Loucy (cell line): Measurements from ENCODE around the gene PHF21B.

Experiments used
- H2AFZ ChIP-seq: fragments of 200-600 bp; sonication (generic); 2 replicates; pipeline ENCODE4 v1.6.0; 2016; ENCODE audit warnings: antibody characterized with exemption, mild to moderate bottlenecking, low read length, moderate library complexity
- H3F3A ChIP-seq: fragments of 200-600 bp; 2 replicates; pipeline ENCODE4 v1.6.0; 2016; ENCODE audit warnings: antibody characterized with exemption, low read depth, mild to moderate bottlenecking
- H3K27me3 ChIP-seq: fragments of 200-600 bp; sonication (generic); 2 replicates; pipeline ENCODE4 v1.6.1; 2014; ENCODE audit warnings: low read length, mild to moderate bottlenecking; ENCODE audit not compliant: insufficient read depth, poor library complexity, severe bottlenecking
- H3K36me3 ChIP-seq: fragments of 200-600 bp; sonication (generic); 2 replicates; pipeline ENCODE4 v1.6.1; 2016; ENCODE audit warnings: low read length; ENCODE audit not compliant: insufficient read depth
- H3K4me1 ChIP-seq: fragments of 200-600 bp; sonication (generic); 2 replicates; pipeline ENCODE4 v1.5.1; 2014; ENCODE audit warnings: low read length, mild to moderate bottlenecking; ENCODE audit not compliant: insufficient read depth, poor library complexity, severe bottlenecking
- H3K4me2 ChIP-seq: fragments of 200-600 bp; sonication (generic); 2 replicates; pipeline ENCODE4 v1.6.0; 2014; ENCODE audit warnings: antibody characterized with exemption, low read length, low read depth, mild to moderate bottlenecking; ENCODE audit not compliant: poor library complexity, severe bottlenecking
- H3K4me3 ChIP-seq: fragments of 200-600 bp; sonication (generic); 2 replicates; pipeline ENCODE4 v1.5.1; 2014; ENCODE audit warnings: low read length, mild to moderate bottlenecking, mixed read lengths; ENCODE audit not compliant: poor library complexity, severe bottlenecking
- H3K79me2 ChIP-seq: fragments of 200-600 bp; sonication (generic); 2 replicates; pipeline ENCODE4 v1.6.1; 2014; ENCODE audit warnings: low read length; ENCODE audit not compliant: insufficient read depth
- H3K9ac ChIP-seq: fragments of 200-600 bp; sonication (generic); 2 replicates; pipeline ENCODE4 v1.6.0; 2014; ENCODE audit warnings: mild to moderate bottlenecking, low read depth, low read length, moderate library complexity; ENCODE audit not compliant: poor library complexity, severe bottlenecking
- H3K9me2 ChIP-seq: fragments of 200-600 bp; sonication (generic); replicated peaks from 2 replicates; pipeline ENCODE4 v1.6.1; 2016; ENCODE audit warnings: low read depth, low read length, mixed read lengths
- H3K9me3 ChIP-seq: fragments of 200-600 bp; sonication (generic); 2 replicates; pipeline ENCODE4 v1.6.1; 2014; ENCODE audit warnings: mild to moderate bottlenecking, antibody characterized with exemption, low read length, low read depth; ENCODE audit not compliant: insufficient read depth
- H4K20me1 ChIP-seq: fragments of 200-600 bp; sonication (generic); 2 replicates; pipeline ENCODE4 v1.6.0; 2014; ENCODE audit warnings: antibody characterized with exemption, low read length, mild to moderate bottlenecking; ENCODE audit not compliant: insufficient read depth, poor library complexity, severe bottlenecking
- EZH2phosphoT487 ChIP-seq: fragments of 200-600 bp; IDR thresholded peaks from 2 replicates; pipeline ENCODE4 v1.6.1; 2018; ENCODE audit warnings: antibody characterized with exemption, mild to moderate bottlenecking, moderate library complexity, borderline replicate concordance
- TF ChIP-seq, protein P1 (sequence below): fragments of 200-600 bp; sonication (generic); conservative IDR thresholded peaks from 2 replicates; pipeline ENCODE4 v1.5.1; 2014; ENCODE audit warnings: mild to moderate bottlenecking, antibody characterized with exemption, low read length

The PHF21B gene

DNA sequence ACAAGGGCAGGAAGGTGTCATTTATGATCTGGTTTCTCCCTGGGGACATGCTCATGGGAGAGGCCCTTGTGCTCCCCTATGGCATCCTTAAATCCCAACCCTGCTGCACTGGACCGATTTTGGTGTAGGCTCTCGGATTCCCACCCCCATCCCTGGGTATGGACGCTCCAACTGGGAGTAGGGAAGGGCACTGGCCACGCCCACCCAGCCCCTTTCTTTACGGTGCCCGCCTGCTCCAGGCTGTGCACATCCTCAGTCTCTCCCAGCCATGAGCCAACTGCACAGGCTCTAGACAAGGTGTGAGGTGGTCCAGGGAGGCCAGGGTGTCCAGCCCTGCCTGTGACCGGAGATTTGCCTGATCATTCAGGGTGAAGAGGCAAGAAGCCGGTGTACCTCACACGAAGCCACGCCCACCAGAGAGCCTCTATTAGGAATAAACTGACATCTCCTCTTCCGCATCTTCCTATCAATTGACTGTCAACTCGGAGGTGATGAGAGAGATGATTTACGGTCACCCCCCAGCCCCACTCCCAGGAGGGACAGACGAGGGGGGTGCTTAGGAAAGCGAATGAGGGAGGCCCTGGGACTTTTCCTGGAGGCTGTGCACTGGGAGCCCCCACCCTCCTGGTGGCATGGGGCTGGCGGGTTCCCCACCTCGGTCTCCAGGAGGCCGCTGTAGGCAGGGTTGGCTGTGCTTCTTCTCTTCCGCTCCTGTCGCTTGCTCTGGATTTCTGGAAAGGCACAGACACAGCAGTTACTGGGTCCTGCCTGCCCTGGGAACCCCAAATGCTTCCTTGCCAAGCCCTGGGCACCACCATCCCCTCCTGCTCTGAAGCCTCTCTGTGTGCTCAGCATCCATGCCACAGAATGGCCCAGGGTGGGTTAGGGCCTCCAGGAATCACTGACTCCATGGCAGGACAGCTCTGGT is 116.7 kb downstream of the PHF21B start:
- Histone ChIP-seq H3K9me2 (no peaks in the 10 kb centered on the region), H3K9ac (no peak overlapping the region), H3K9me3 (no peaks in the 10 kb centered on the region), H2AFZ (no peak overlapping the region), H3K4me2 (no peak overlapping the region), H3K79me2 (no peaks in the 10 kb centered on the region), H3K4me1 (no peaks in the 10 kb centered on the region), H3K36me3 (no peaks in the 10 kb centered on the region), H3K27me3 (no peaks in the 10 kb centered on the region), H3F3A (no peaks in the 10 kb centered on the region), H4K20me1 (no peaks in the 10 kb centered on the region), H3K4me3 (no peak overlapping the region)
- no peak for TF ChIP-seq EZH2phosphoT487
- TF ChIP-seq, protein P1, sequence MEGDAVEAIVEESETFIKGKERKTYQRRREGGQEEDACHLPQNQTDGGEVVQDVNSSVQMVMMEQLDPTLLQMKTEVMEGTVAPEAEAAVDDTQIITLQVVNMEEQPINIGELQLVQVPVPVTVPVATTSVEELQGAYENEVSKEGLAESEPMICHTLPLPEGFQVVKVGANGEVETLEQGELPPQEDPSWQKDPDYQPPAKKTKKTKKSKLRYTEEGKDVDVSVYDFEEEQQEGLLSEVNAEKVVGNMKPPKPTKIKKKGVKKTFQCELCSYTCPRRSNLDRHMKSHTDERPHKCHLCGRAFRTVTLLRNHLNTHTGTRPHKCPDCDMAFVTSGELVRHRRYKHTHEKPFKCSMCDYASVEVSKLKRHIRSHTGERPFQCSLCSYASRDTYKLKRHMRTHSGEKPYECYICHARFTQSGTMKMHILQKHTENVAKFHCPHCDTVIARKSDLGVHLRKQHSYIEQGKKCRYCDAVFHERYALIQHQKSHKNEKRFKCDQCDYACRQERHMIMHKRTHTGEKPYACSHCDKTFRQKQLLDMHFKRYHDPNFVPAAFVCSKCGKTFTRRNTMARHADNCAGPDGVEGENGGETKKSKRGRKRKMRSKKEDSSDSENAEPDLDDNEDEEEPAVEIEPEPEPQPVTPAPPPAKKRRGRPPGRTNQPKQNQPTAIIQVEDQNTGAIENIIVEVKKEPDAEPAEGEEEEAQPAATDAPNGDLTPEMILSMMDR: no peak

DNA sequence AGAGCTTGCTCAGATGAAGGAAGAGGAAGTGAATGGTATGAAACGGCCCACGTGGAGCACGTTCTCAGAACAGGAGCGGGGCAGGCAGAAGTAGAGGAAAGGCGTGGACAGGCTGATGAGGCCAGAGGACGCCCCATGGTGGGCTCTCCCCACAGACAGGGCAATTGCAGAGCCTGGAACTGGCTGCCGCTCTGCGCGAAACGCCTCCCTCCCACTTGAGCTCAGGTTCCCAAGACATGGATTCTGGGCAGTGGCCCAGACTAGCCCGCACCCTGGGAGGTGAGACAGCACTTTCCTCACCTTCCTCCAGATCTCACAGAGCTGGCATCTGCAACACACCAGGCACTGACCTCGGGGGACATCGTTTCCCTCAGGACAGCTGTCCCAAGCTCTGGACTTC is 117.6 kb downstream of the PHF21B start:
- no peaks in the 10 kb centered on the region for H3K9me3 ChIP-seq
- H3K9ac ChIP-seq: no peak overlapping the region
- H3F3A ChIP-seq: no peaks in the 10 kb centered on the region
- no peaks in the 10 kb centered on the region for H4K20me1 ChIP-seq
- TF ChIP-seq, protein P1: no peak
- TF ChIP-seq EZH2phosphoT487: no peak
- H3K4me2 ChIP-seq: no peak overlapping the region
- no peaks in the 10 kb centered on the region for H3K4me1 ChIP-seq
- no peaks in the 10 kb centered on the region for H3K27me3 ChIP-seq
- no peaks in the 10 kb centered on the region for H3K79me2 ChIP-seq
- H3K4me3 ChIP-seq: no peak overlapping the region
- H2AFZ ChIP-seq: no peak overlapping the region
- no peaks in the 10 kb centered on the region for H3K9me2 ChIP-seq
- no peaks in the 10 kb centered on the region for H3K36me3 ChIP-seq

DNA sequence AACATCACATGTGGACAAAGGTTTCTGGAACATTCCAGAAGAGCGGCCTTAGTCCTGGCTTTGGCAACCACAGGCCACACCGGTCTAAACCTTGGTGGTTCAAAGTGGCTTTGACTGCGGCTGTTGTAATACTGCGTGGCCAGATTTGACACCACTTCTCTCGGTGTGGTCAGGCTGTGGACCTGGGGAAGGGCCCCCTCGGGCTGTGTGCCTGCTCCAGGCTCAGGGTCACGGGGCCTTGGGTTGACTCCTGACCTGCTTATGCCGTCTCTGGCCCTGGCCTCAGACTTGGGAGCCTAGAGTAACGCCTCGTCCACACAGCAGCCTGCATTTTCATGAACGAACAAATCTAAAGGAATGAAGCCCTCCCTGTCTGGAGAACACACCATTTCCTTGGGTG is 118.0 kb downstream of the PHF21B start:
- no peak for TF ChIP-seq EZH2phosphoT487
- TF ChIP-seq, protein P1: no peak
- H3K9me3 ChIP-seq: no peaks in the 10 kb centered on the region
- H3K9me2 ChIP-seq: no peaks in the 10 kb centered on the region
- no peaks in the 10 kb centered on the region for H4K20me1 ChIP-seq
- no peak overlapping the region for H2AFZ ChIP-seq
- no peaks in the 10 kb centered on the region for H3K27me3 ChIP-seq
- H3K36me3 ChIP-seq: no peaks in the 10 kb centered on the region
- no peaks in the 10 kb centered on the region for H3K4me1 ChIP-seq
- no peak overlapping the region for H3K4me2 ChIP-seq
- no peak overlapping the region for H3K9ac ChIP-seq
- H3K79me2 ChIP-seq: no peaks in the 10 kb centered on the region
- no peaks in the 10 kb centered on the region for H3F3A ChIP-seq
- no peak overlapping the region for H3K4me3 ChIP-seq
